ENCODE measurements around the gene NEU2. TPM values are rescaled to one million over a fixed set of nuclear protein-coding genes. Genes with fewer than 3 reads are reported as not detected.

The NEU2 gene
- total RNA-seq, 1 donor from 2014 or later, result not detected

GRCh38 chr2:233072838-233073237, 40.4 kb downstream of the NEU2 start:
- TF ChIP-seq CTCF (IDR thresholded peaks at IDR 0.05), result no peak
- Mint-ChIP-seq H3K4me3 (ENCODE audit: unreplicated experiment) (no peak overlapping the region), H3K36me3 (ENCODE audit: unreplicated experiment) (no peaks in the 10 kb centered on the region), H3K27me3 (ENCODE audit: unreplicated experiment) (peaks cover 25% of the 10 kb centered on the region), H3K27ac (ENCODE audit: unreplicated experiment) (no peak overlapping the region), H3K9me3 (ENCODE audit: unreplicated experiment) (peaks cover 5% of the 10 kb centered on the region), H3K4me1 (ENCODE audit: unreplicated experiment) (no peaks in the 10 kb centered on the region)
- DNase-seq (ENCODE audit: extremely low spot score, unreplicated experiment), result no peak

- Mint-ChIP-seq H3K9me3 (ENCODE audit: unreplicated experiment) (peaks cover 5% of the 10 kb centered on the region), H3K36me3 (ENCODE audit: unreplicated experiment) (no peaks in the 10 kb centered on the region), H3K4me3 (ENCODE audit: unreplicated experiment) (no peak overlapping the region), H3K4me1 (ENCODE audit: unreplicated experiment) (no peaks in the 10 kb centered on the region), H3K27me3 (ENCODE audit: unreplicated experiment) (peaks cover 23% of the 10 kb centered on the region), H3K27ac (ENCODE audit: unreplicated experiment) (no peak overlapping the region)
- no peak for DNase-seq (ENCODE audit: extremely low spot score, unreplicated experiment)
- no peak for TF ChIP-seq CTCF (IDR thresholded peaks at IDR 0.05)
Observed at GRCh38 chr2:233074106-233074505, 41.6 kb downstream of the NEU2 start.

- DNase-seq (ENCODE audit: extremely low spot score, unreplicated experiment), result no peak
- Mint-ChIP-seq H3K27me3 (ENCODE audit: unreplicated experiment) (peaks cover 21% of the 10 kb centered on the region), H3K4me3 (ENCODE audit: unreplicated experiment) (no peak overlapping the region), H3K9me3 (ENCODE audit: unreplicated experiment) (peaks cover 5% of the 10 kb centered on the region), H3K27ac (ENCODE audit: unreplicated experiment) (no peak overlapping the region), H3K36me3 (ENCODE audit: unreplicated experiment) (no peaks in the 10 kb centered on the region), H3K4me1 (ENCODE audit: unreplicated experiment) (no peaks in the 10 kb centered on the region)
- no peak for TF ChIP-seq CTCF (IDR thresholded peaks at IDR 0.05)
Observed at GRCh38 chr2:233075141-233075965, 42.9 kb downstream of the NEU2 start.

GRCh38 chr2:233075966-233076339, 43.5 kb downstream of the NEU2 start:
- peaks cover 22% of the 10 kb centered on the region for H3K27me3 Mint-ChIP-seq (ENCODE audit: unreplicated experiment)
- H3K9me3 Mint-ChIP-seq (ENCODE audit: unreplicated experiment), result peaks cover 5% of the 10 kb centered on the region
- no peak for TF ChIP-seq CTCF (IDR thresholded peaks at IDR 0.05)
- H3K4me3 Mint-ChIP-seq (ENCODE audit: unreplicated experiment), result no peak overlapping the region
- H3K4me1 Mint-ChIP-seq (ENCODE audit: unreplicated experiment), result no peaks in the 10 kb centered on the region
- no peak overlapping the region for H3K27ac Mint-ChIP-seq (ENCODE audit: unreplicated experiment)
- H3K36me3 Mint-ChIP-seq (ENCODE audit: unreplicated experiment), result no peaks in the 10 kb centered on the region
- no peak for DNase-seq (ENCODE audit: extremely low spot score, unreplicated experiment)

GRCh38 chr2:233076749-233077148, 44.3 kb downstream of the NEU2 start:
- no peaks in the 10 kb centered on the region for H3K4me1 Mint-ChIP-seq (ENCODE audit: unreplicated experiment)
- TF ChIP-seq CTCF (IDR thresholded peaks at IDR 0.05), result no peak
- H3K27me3 Mint-ChIP-seq (ENCODE audit: unreplicated experiment), result peaks cover 21% of the 10 kb centered on the region
- H3K9me3 Mint-ChIP-seq (ENCODE audit: unreplicated experiment), result peaks cover 2% of the 10 kb centered on the region
- no peak for DNase-seq (ENCODE audit: extremely low spot score, unreplicated experiment)
- H3K36me3 Mint-ChIP-seq (ENCODE audit: unreplicated experiment), result no peaks in the 10 kb centered on the region
- H3K27ac Mint-ChIP-seq (ENCODE audit: unreplicated experiment), result no peak overlapping the region
- H3K4me3 Mint-ChIP-seq (ENCODE audit: unreplicated experiment), result no peak overlapping the region

Data from osteocyte (in vitro differentiated cells).